PC-3 (cell line): Measurements from ENCODE around the gene RAB40C. TPM values are rescaled to one million over a fixed set of nuclear protein-coding genes. Genes with fewer than 3 reads are reported as not detected.

Experiments
- ATAC-seq: fragments of 200-7000 bp; cut with Tn5 transposase; 2 replicates; pipeline ENCODE4 v1.9.1; 2020; ENCODE audit warnings: mild to moderate bottlenecking, moderate library complexity
- BruUV-seq: library from RNA; stranded (reverse); fragments of 400-500 nt; replicated peaks from 2 replicates; lab custom pipeline; 2021; lab: Mats Ljungman, UMichigan
- CTCF ChIA-PET: fragments of 300-600 bp; sonication (Branson Sonifier 250); formaldehyde crosslinking; loops from one replicate; lab custom pipeline; 2022; ENCODE audit warnings: antibody characterized with exemption; lab: Charles Lee
- POLR2A ChIA-PET: fragments of 300-600 bp; sonication (Branson Sonifier 250); formaldehyde crosslinking; loops from one replicate; lab custom pipeline; 2022; ENCODE audit warnings: antibody characterized with exemption; ENCODE audit not compliant: unreplicated experiment; lab: Charles Lee
- DNase-seq: peaks from one replicate; pipeline ENCODE4 v3.0.0-alpha.2; 2015
- H2AFZ ChIP-seq: fragments of 300-600 bp; sonication (generic); 2 replicates; pipeline ENCODE4 v1.6.0; 2016; ENCODE audit warnings: antibody characterized with exemption, low read length
- H3F3A ChIP-seq: fragments of 300-600 bp; sonication (generic); one replicate; pipeline ENCODE4 v1.6.0; 2017; ENCODE audit warnings: antibody characterized with exemption, low read length, control low read depth, mild to moderate bottlenecking; ENCODE audit not compliant: unreplicated experiment
- H3K27ac ChIP-seq: fragments of 300-600 bp; sonication (generic); 2 replicates; pipeline ENCODE4 v1.5.1; 2016; ENCODE audit warnings: mild to moderate bottlenecking, low read length
- H3K27me3 ChIP-seq: fragments of 300-600 bp; sonication (generic); 2 replicates; pipeline ENCODE4 v1.6.1; 2016; ENCODE audit warnings: low read length, mixed read lengths
- H3K36me3 ChIP-seq: fragments of 300-600 bp; sonication (generic); 2 replicates; pipeline ENCODE4 v1.6.1; 2016; ENCODE audit warnings: low read depth, mixed run types, low read length, mixed read lengths
- H3K4me1 ChIP-seq: fragments of 300-600 bp; sonication (generic); 2 replicates; pipeline ENCODE4 v1.5.1; 2016; ENCODE audit warnings: low read length; ENCODE audit not compliant: insufficient read depth
- H3K4me2 ChIP-seq: fragments of 300-600 bp; sonication (generic); 2 replicates; pipeline ENCODE4 v1.6.0; 2016; ENCODE audit warnings: low read length
- H3K4me3 ChIP-seq: fragments of 300-600 bp; sonication (generic); 2 replicates; pipeline ENCODE4 v1.5.1; 2016; ENCODE audit warnings: mild to moderate bottlenecking, low read length, mixed read lengths
- H3K79me2 ChIP-seq: fragments of 300-600 bp; sonication (generic); 2 replicates; pipeline ENCODE4 v1.6.1; 2017; ENCODE audit warnings: low read length, mixed read lengths
- H3K9ac ChIP-seq: fragments of 300-600 bp; sonication (generic); 2 replicates; pipeline ENCODE4 v1.6.0; 2016; ENCODE audit warnings: mild to moderate bottlenecking, low read length
- H3K9me2 ChIP-seq: fragments of 300-600 bp; sonication (generic); replicated peaks from 2 replicates; pipeline ENCODE4 v1.6.1; 2016; ENCODE audit warnings: mixed run types, low read length, mixed read lengths
- H3K9me3 ChIP-seq: fragments of 300-600 bp; sonication (generic); 2 replicates; pipeline ENCODE4 v1.6.1; 2016; ENCODE audit warnings: low read length, mixed read lengths
- H4K20me1 ChIP-seq: fragments of 300-600 bp; sonication (generic); 2 replicates; pipeline ENCODE4 v1.6.1; 2016; ENCODE audit warnings: low read length, mixed read lengths
- EZH2 ChIP-seq: fragments of 300-600 bp; sonication (generic); IDR thresholded peaks from one replicate; pipeline ENCODE4 v1.6.1; 2017; ENCODE audit warnings: antibody characterized with exemption, mild to moderate bottlenecking, low read length; ENCODE audit not compliant: unreplicated experiment
- EZH2phosphoT487 ChIP-seq: fragments of 300-600 bp; sonication (generic); IDR thresholded peaks from 2 replicates; pipeline ENCODE4 v1.6.1; 2018; ENCODE audit warnings: mild to moderate bottlenecking, antibody characterized with exemption, low read length, borderline replicate concordance
- intact Hi-C: fragments of 100-400 bp; cut with micrococcal nuclease; formaldehyde crosslinking; loops from 2 replicates; pipeline ENCODE4 v1.9.0; 2023
- total RNA-seq: library from RNA; depleted of rRNA; stranded (reverse); fragments of >200 nt; gene quantifications from 2 replicates; pipeline ENCODE4 v1.2.3, GENCODE V29; 2014
- TF ChIP-seq, protein P1 (sequence below): fragments of 300-600 bp; sonication (generic); conservative IDR thresholded peaks from 2 replicates; pipeline ENCODE4 v1.5.1; 2017; ENCODE audit warnings: antibody characterized with exemption, low read depth, mild to moderate bottlenecking, low read length

The RAB40C gene
- total RNA-seq, 1 experiment from 2014 or later: 19.5 TPM

DNA sequence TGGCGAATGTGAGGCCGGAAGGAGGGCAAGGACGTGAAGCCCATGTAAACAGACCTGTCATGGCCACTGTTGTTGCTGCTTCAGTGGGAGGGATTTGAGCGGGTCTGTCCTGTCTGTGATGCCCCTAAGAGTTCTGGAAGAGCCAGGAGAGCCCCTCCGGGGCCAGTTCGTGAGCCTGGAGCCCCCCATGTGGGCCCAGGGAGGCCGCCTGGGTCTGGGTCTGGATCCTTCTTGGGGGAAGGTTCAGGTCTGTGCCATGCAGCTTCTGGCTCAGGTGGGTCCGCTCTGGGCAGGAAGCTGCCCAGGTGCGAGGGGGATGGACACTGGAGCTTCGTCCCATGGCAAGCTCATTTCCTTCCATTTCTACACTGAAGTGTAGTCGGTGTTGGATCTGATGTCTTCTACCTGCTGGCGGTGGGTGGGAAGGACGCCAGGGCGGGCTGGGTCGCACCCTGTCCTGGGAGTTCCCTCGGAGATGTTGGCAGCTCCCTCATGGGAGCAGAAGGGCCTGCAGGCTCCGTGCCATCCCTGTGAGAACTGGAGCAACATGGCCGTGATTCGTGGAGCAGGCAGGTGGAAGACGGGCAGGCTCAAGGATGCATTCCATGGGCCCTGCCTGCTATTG lies 29.7 kb downstream of the RAB40C start:
- no peak overlapping the region for H3K4me2 ChIP-seq
- H3K4me3 ChIP-seq: no peak overlapping the region
- ChIA-PET CTCF (no interaction called here), POLR2A (no interaction called here)
- no peak overlapping the region for H2AFZ ChIP-seq
- no peaks in the 10 kb centered on the region for H3K9me3 ChIP-seq
- no peak overlapping the region for H3K9ac ChIP-seq
- no peaks in the 10 kb centered on the region for H3K36me3 ChIP-seq
- intact Hi-C loops: no loop called here
- no TSS peak for BruUV-seq
- H3K79me2 ChIP-seq: 0 out of 2 replicates have a peak, but pooled peaks cover 3% of the 10 kb centered on the region
- H3F3A ChIP-seq: no peaks in the 10 kb centered on the region
- H3K27me3 ChIP-seq: no peaks in the 10 kb centered on the region
- no peaks in the 10 kb centered on the region for H3K9me2 ChIP-seq
- DNase-seq (no peak), ATAC-seq (no peak)
- H3K27ac ChIP-seq: no peak overlapping the region
- H4K20me1 ChIP-seq: no peaks in the 10 kb centered on the region
- H3K4me1 ChIP-seq: peaks cover 14% of the 10 kb centered on the region
- TF ChIP-seq EZH2 (no peak), EZH2phosphoT487 (no peak)
- TF ChIP-seq, protein P1, sequence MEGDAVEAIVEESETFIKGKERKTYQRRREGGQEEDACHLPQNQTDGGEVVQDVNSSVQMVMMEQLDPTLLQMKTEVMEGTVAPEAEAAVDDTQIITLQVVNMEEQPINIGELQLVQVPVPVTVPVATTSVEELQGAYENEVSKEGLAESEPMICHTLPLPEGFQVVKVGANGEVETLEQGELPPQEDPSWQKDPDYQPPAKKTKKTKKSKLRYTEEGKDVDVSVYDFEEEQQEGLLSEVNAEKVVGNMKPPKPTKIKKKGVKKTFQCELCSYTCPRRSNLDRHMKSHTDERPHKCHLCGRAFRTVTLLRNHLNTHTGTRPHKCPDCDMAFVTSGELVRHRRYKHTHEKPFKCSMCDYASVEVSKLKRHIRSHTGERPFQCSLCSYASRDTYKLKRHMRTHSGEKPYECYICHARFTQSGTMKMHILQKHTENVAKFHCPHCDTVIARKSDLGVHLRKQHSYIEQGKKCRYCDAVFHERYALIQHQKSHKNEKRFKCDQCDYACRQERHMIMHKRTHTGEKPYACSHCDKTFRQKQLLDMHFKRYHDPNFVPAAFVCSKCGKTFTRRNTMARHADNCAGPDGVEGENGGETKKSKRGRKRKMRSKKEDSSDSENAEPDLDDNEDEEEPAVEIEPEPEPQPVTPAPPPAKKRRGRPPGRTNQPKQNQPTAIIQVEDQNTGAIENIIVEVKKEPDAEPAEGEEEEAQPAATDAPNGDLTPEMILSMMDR: no peak

DNA sequence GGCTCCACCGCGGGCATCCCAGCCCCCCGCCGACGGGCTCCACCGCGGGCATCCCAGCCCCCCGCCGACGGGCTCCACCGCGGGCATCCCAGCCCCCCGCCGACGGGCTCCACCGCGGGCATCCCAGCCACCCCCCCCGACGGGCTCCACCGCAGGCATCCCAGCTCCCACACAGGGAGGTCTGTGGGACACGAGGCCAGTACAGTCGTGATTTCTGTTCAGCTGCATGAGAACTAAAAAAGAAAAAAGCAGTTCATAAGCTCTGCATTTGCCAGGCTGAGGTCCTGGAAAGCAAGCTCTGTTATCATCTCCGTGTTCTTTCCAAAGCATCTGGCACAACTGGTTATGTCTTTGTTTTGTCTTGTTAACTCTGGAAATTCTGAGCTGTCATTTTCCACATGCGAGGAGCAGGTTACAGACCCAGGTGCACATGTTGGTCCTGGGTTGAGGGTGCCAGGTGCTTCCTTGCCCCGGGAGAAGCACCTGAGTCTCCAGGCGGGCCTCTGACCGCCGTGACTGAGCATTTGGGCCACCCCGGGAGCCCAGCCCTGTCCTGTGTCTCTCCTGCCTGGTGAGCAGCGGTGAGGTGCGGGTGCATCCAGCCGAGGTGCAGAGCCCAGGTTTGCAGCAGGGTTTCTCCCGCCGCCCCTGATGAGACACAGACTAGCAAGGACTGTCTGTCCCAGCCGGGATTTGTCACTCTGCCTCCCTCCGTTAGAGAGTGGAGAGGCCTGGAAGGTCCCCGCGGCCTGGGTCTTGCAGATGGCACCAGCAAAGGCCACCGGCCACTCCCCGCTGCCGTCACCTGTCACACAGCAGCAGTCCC lies 31.0 kb downstream of the RAB40C start:
- Histone ChIP-seq H3K4me2 (no peak overlapping the region), H3K9me3 (no peaks in the 10 kb centered on the region), H3K27ac (no peak overlapping the region), H2AFZ (no peak overlapping the region), H3K4me3 (no peak overlapping the region), H3K4me1 (peaks cover 14% of the 10 kb centered on the region), H3K79me2 (0 out of 2 replicates have a peak, but pooled peaks cover 3% of the 10 kb centered on the region), H4K20me1 (no peaks in the 10 kb centered on the region), H3K36me3 (no peaks in the 10 kb centered on the region), H3K27me3 (no peaks in the 10 kb centered on the region), H3K9ac (no peak overlapping the region), H3K9me2 (no peaks in the 10 kb centered on the region), H3F3A (no peaks in the 10 kb centered on the region)
- ChIA-PET POLR2A (no interaction called here), CTCF (no interaction called here)
- TF ChIP-seq, protein P1: no peak
- no peak for TF ChIP-seq EZH2
- TF ChIP-seq EZH2phosphoT487: no peak
- no TSS peak for BruUV-seq
- DNase-seq (no peak), ATAC-seq (no peak)
- intact Hi-C loops: no loop called here
